ENCODE measurements around the gene SLC7A1.
A peak's percentile ranks its signal among the peaks of the same experiment; 100 is the strongest.

Gene SLC7A1

GRCh38 chr13:29582171-29582570 is 13.3 kb downstream of the SLC7A1 start:
- DNase-seq: no peak

GRCh38 chr13:29581666-29582065 is 13.8 kb downstream of the SLC7A1 start:
- DNase-seq: no peak

- DNase-seq: no peak
Observed at GRCh38 chr13:29579094-29579493, 16.4 kb downstream of the SLC7A1 start.

- no peak for DNase-seq
Observed at GRCh38 chr13:29578300-29579085, 17.0 kb downstream of the SLC7A1 start.

- DNase-seq: no peak
Observed at GRCh38 chr13:29577136-29578051, 18.1 kb downstream of the SLC7A1 start.

GRCh38 chr13:29576581-29576980 is 18.9 kb downstream of the SLC7A1 start:
- no peak for DNase-seq

GRCh38 chr13:29575098-29575497 is 20.4 kb downstream of the SLC7A1 start:
- DNase-seq: no peak

GRCh38 chr13:29573190-29573589 is 22.3 kb downstream of the SLC7A1 start:
- peak in 1 of 2 donors; percentile 7 for DNase-seq

- DNase-seq: no peak
Observed at GRCh38 chr13:29572575-29572974, 22.9 kb downstream of the SLC7A1 start.

GRCh38 chr13:29571876-29572570 is 23.5 kb downstream of the SLC7A1 start:
- no peak for DNase-seq

- no peak for DNase-seq
Observed at GRCh38 chr13:29570051-29570654, 25.3 kb downstream of the SLC7A1 start.

- no peak for DNase-seq
Observed at GRCh38 chr13:29569253-29570050, 26.0 kb downstream of the SLC7A1 start.

GRCh38 chr13:29568731-29569130 is 26.8 kb downstream of the SLC7A1 start:
- no peak for DNase-seq

- DNase-seq: no peak
Observed at GRCh38 chr13:29567411-29567810, 28.1 kb downstream of the SLC7A1 start.

- no peak for DNase-seq
Observed at GRCh38 chr13:29566206-29566605, 29.3 kb downstream of the SLC7A1 start.

GRCh38 chr13:29564818-29565217 is 30.7 kb downstream of the SLC7A1 start:
- no peak for DNase-seq

GRCh38 chr13:29564373-29564772 is 31.1 kb downstream of the SLC7A1 start:
- no peak for DNase-seq

- DNase-seq: no peak
Observed at GRCh38 chr13:29563941-29564340, 31.5 kb downstream of the SLC7A1 start.

- no peak for DNase-seq
Observed at GRCh38 chr13:29562786-29563438, 32.6 kb downstream of the SLC7A1 start.

- DNase-seq: no peak
Observed at GRCh38 chr13:29561918-29562317, 33.6 kb downstream of the SLC7A1 start.

- DNase-seq: no peak
Observed at GRCh38 chr13:29556742-29557141, 38.7 kb downstream of the SLC7A1 start.
